Panc1 (cell line): ENCODE results near the gene PHEX. TPM values are rescaled to one million over a fixed set of nuclear protein-coding genes. Genes with fewer than 3 reads are reported as not detected.

Experiments
- ATAC-seq: fragments of 200-7000 bp; cut with Tn5 transposase; 2 replicates; pipeline ENCODE4 v1.9.1; 2020; ENCODE audit warnings: mild to moderate bottlenecking, moderate library complexity
- BruUV-seq: library from RNA; stranded (reverse); fragments of 400-500 nt; replicated peaks from 2 replicates; lab custom pipeline; 2021; lab: Mats Ljungman, UMichigan
- CTCF ChIA-PET: fragments of 300-600 bp; sonication (Branson Sonifier 250); formaldehyde crosslinking; loops from one replicate; lab custom pipeline; 2022; ENCODE audit warnings: antibody characterized with exemption; lab: Charles Lee
- POLR2A ChIA-PET: fragments of 300-600 bp; sonication (Branson Sonifier 250); formaldehyde crosslinking; loops from one replicate; lab custom pipeline; 2022; ENCODE audit warnings: antibody characterized with exemption; lab: Charles Lee
- DNase-seq: peaks from one replicate; pipeline ENCODE4 v3.0.0-alpha.2; 2010; ENCODE audit warnings: low read depth, low spot score
- H3K27ac ChIP-seq: 2 replicates; pipeline ENCODE4 v1.5.1; 2011; ENCODE audit warnings: mild to moderate bottlenecking, low read length, inconsistent platforms
- H3K27me3 ChIP-seq: fragments of 200-500 bp; sonication (Bioruptor generic); 2 replicates; pipeline ENCODE4 v1.6.0; 2014; ENCODE audit warnings: low read length, inconsistent platforms; ENCODE audit not compliant: control insufficient read depth, insufficient read depth
- H3K36me3 ChIP-seq: fragments of 200-500 bp; sonication (Bioruptor generic); 2 replicates; pipeline ENCODE4 v1.5.1; 2014; ENCODE audit warnings: inconsistent platforms, mild to moderate bottlenecking, low read length, moderate library complexity; ENCODE audit not compliant: control insufficient read depth, insufficient read depth
- H3K4me1 ChIP-seq: 2 replicates; pipeline ENCODE4 v1.5.1; 2011; ENCODE audit warnings: inconsistent platforms, mild to moderate bottlenecking, low read length, moderate library complexity; ENCODE audit not compliant: control insufficient read depth, insufficient read depth
- H3K4me3 ChIP-seq, 2 experiments: 2 replicates each; pipeline ENCODE4 v1.5.1; 2011 to 2012; ENCODE audit warnings: low read depth in 2 of 2, low read length in 2 of 2, mild to moderate bottlenecking in 2 of 2, inconsistent platforms in 1 of 2, moderate library complexity in 1 of 2
- H3K9me3 ChIP-seq: fragments of 200-500 bp; sonication (Bioruptor generic); 2 replicates; pipeline ENCODE4 v1.5.1; 2014; ENCODE audit warnings: low read depth, mild to moderate bottlenecking, inconsistent platforms, low read length, moderate library complexity; ENCODE audit not compliant: control insufficient read depth, insufficient read depth
- POLR2AphosphoS5 ChIP-seq: IDR thresholded peaks from 2 replicates; pipeline ENCODE4 v1.6.1; 2012; ENCODE audit warnings: mild to moderate bottlenecking, low read depth, low read length, moderate library complexity
- SIN3A ChIP-seq: IDR thresholded peaks from 2 replicates; pipeline ENCODE4 v1.6.1; 2012; ENCODE audit warnings: low read depth, mild to moderate bottlenecking, low read length, moderate library complexity, borderline replicate concordance; ENCODE audit not compliant: insufficient read depth
- TCF7L2 ChIP-seq: IDR thresholded peaks from 2 replicates; pipeline ENCODE4 v1.6.1; 2011; ENCODE audit warnings: mild to moderate bottlenecking, low read depth, low read length, inconsistent platforms
- in situ Hi-C: cut with HindIII; loops from 2 replicates; pipeline ENCODE4 v1.10.0; 2016; ENCODE audit warnings: low sequenced_read_pairs, low pct_unique_long_range_greater_than_20kb
- intact Hi-C: fragments of 100-400 bp; cut with micrococcal nuclease; formaldehyde crosslinking; loops from one replicate; pipeline ENCODE4 v1.10.0; 2022; ENCODE audit not compliant: unreplicated experiment
- total RNA-seq: library from RNA; stranded (reverse); gene quantifications from one replicate; pipeline ENCODE4 v1.2.1, GENCODE V29; 2021; ENCODE audit not compliant: unreplicated experiment
- TF ChIP-seq, protein P1 (sequence below), 2 experiments: IDR thresholded peaks; 2 replicates each; pipeline ENCODE4 v1.6.1; 2011 to 2012; ENCODE audit warnings: low read depth in 2 of 2, control low read depth in 1 of 2, low read length in 1 of 2, mild to moderate bottlenecking in 1 of 2, moderate library complexity in 1 of 2; ENCODE audit not compliant: insufficient read depth in 1 of 2
- TF ChIP-seq, protein P2 (sequence below): fragments of 450-650 bp; IDR thresholded peaks from 2 replicates; pipeline ENCODE4 v1.5.1; 2017; ENCODE audit warnings: mild to moderate bottlenecking

Gene PHEX
- total RNA-seq, 1 experiment from 2014 or later, result 0.23 TPM

DNA sequence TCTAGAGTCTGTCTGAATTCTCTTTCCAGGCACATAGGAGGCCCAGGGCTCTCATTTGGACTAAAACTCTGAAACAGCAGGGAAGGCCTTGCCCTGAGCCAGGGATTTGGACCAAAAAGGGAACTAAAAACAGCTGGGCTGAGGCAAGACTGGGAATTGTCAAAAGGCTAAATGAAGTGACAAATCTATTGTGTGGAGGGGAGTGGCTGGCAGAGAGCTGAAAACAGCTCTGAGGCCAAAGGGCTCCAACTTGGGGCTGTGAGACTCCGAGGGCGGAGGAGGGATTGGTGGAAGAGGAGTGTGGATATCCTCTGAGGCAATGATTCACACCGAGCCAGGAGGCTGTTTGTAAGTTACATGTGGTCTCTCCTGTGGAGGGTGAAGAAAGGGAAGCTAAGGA is 63.2 kb downstream of the PHEX start:
- CTCF ChIA-PET, result no interaction called here
- no peak for TF ChIP-seq SIN3A
- TF ChIP-seq, protein P1, sequence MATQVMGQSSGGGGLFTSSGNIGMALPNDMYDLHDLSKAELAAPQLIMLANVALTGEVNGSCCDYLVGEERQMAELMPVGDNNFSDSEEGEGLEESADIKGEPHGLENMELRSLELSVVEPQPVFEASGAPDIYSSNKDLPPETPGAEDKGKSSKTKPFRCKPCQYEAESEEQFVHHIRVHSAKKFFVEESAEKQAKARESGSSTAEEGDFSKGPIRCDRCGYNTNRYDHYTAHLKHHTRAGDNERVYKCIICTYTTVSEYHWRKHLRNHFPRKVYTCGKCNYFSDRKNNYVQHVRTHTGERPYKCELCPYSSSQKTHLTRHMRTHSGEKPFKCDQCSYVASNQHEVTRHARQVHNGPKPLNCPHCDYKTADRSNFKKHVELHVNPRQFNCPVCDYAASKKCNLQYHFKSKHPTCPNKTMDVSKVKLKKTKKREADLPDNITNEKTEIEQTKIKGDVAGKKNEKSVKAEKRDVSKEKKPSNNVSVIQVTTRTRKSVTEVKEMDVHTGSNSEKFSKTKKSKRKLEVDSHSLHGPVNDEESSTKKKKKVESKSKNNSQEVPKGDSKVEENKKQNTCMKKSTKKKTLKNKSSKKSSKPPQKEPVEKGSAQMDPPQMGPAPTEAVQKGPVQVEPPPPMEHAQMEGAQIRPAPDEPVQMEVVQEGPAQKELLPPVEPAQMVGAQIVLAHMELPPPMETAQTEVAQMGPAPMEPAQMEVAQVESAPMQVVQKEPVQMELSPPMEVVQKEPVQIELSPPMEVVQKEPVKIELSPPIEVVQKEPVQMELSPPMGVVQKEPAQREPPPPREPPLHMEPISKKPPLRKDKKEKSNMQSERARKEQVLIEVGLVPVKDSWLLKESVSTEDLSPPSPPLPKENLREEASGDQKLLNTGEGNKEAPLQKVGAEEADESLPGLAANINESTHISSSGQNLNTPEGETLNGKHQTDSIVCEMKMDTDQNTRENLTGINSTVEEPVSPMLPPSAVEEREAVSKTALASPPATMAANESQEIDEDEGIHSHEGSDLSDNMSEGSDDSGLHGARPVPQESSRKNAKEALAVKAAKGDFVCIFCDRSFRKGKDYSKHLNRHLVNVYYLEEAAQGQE (IDR thresholded peaks at IDR 0.05; ENCODE audit: insufficient read depth in 1 of 2, low read depth in 2 of 2, low read length in 1 of 2), result no peak
- TF ChIP-seq, protein P2, sequence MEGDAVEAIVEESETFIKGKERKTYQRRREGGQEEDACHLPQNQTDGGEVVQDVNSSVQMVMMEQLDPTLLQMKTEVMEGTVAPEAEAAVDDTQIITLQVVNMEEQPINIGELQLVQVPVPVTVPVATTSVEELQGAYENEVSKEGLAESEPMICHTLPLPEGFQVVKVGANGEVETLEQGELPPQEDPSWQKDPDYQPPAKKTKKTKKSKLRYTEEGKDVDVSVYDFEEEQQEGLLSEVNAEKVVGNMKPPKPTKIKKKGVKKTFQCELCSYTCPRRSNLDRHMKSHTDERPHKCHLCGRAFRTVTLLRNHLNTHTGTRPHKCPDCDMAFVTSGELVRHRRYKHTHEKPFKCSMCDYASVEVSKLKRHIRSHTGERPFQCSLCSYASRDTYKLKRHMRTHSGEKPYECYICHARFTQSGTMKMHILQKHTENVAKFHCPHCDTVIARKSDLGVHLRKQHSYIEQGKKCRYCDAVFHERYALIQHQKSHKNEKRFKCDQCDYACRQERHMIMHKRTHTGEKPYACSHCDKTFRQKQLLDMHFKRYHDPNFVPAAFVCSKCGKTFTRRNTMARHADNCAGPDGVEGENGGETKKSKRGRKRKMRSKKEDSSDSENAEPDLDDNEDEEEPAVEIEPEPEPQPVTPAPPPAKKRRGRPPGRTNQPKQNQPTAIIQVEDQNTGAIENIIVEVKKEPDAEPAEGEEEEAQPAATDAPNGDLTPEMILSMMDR, result no peak
- no peak for TF ChIP-seq TCF7L2
- no peak for TF ChIP-seq POLR2AphosphoS5
- POLR2A ChIA-PET, result no interaction called here
- no peaks in the 10 kb centered on the region for H3K4me1 ChIP-seq
- H3K36me3 ChIP-seq, result no peaks in the 10 kb centered on the region
- H3K4me3 ChIP-seq, result no peak overlapping the region
- intact Hi-C loops, result no loop called here
- in situ Hi-C loops, result no loop called here
- no TSS peak for BruUV-seq
- H3K27me3 ChIP-seq, result no peaks in the 10 kb centered on the region
- no peaks in the 10 kb centered on the region for H3K9me3 ChIP-seq
- no peak for DNase-seq
- ATAC-seq, result no peak
- no peak overlapping the region for H3K27ac ChIP-seq

DNA sequence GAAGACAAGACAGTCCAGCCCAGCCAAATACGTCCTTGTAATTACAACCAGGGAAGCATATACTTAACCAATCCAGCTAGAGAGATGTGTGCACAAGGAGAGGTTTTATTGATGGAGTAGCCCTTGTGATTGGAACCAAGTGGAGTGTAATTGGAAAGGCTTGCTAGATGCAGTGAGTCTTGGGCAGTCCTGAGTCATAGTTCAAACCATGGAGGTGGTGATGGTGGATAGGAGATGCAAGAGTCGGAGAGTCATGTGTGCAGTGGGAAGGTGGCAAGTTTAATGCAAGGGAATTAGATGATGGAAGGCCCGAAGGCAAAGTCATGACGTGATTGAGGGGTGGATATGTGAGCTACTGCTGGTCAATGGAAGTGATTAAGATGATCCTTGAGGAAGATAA is 63.7 kb downstream of the PHEX start:
- Histone ChIP-seq H3K4me3 (no peak overlapping the region), H3K36me3 (no peaks in the 10 kb centered on the region), H3K4me1 (no peaks in the 10 kb centered on the region), H3K27me3 (no peaks in the 10 kb centered on the region), H3K27ac (no peak overlapping the region), H3K9me3 (no peaks in the 10 kb centered on the region)
- TF ChIP-seq TCF7L2 (no peak), POLR2AphosphoS5 (no peak), SIN3A (no peak)
- TF ChIP-seq, protein P1 (IDR thresholded peaks at IDR 0.05; ENCODE audit: insufficient read depth in 1 of 2, low read depth in 2 of 2, low read length in 1 of 2), result no peak
- TF ChIP-seq, protein P2, result no peak
- BruUV-seq, result no TSS peak
- intact Hi-C loops (no loop called here), in situ Hi-C loops (no loop called here)
- ChIA-PET POLR2A (no interaction called here), CTCF (no interaction called here)
- ATAC-seq (no peak), DNase-seq (no peak)
